ENCODE measurements around the gene MAP7D2.

MAP7D2 gene

DNA sequence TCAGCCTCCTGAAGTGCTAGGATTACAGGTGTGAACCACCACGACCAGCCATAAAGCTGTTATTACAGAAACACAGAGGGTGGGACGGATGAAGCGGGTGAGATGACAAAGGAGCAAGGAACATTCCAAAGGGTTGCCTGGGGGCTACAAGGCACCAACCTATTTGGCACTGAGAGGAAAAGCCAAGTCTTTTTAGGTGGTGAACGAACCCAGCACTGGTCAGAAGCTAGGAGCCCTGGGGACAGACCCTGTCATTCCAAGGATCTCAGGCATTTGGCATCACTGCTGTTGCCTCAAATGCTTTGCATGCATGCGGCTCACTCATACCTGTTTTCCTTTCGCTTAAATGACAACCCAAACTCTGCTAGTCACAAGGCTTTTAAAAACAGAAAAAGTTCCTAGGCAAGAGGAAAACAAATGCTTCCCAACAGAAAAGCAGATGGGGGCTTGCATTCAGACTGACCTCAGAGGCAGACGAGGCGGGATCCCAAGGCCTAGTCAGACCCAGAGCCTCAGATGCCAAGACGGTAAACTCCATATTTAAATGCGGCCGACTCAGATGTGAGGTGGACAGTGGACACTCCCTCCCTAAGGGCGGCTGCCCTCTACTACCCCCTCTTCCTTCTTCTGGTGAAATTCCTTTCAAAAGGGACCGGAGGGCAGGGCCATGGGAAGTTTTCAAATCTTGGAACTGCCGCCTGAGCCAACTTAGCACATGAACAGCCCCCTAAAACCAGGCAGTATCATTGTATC is 4.5 kb downstream of the MAP7D2 start:
- no peak for DNase-seq (ENCODE audit: low read depth)

DNA sequence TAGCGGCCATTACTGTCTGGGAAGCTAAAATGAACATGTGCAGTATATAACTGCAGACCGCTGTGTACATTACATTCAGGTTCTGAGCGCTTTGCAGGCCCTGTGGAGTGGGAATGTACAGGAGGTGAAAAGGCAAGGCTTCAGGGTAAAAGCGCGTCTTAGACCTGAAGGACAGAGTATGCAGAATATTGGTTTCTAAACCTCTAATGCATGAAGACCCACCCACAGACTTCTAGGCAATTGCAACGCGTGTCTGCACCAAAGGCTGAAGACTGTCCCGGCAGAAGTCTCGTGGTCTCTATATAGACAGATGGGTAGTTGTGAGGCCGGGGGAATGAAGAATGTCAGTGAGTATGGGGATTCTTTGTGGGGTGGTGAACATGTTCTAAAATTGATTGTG is 5.4 kb downstream of the MAP7D2 start:
- no peak for DNase-seq (ENCODE audit: low read depth)

DNA sequence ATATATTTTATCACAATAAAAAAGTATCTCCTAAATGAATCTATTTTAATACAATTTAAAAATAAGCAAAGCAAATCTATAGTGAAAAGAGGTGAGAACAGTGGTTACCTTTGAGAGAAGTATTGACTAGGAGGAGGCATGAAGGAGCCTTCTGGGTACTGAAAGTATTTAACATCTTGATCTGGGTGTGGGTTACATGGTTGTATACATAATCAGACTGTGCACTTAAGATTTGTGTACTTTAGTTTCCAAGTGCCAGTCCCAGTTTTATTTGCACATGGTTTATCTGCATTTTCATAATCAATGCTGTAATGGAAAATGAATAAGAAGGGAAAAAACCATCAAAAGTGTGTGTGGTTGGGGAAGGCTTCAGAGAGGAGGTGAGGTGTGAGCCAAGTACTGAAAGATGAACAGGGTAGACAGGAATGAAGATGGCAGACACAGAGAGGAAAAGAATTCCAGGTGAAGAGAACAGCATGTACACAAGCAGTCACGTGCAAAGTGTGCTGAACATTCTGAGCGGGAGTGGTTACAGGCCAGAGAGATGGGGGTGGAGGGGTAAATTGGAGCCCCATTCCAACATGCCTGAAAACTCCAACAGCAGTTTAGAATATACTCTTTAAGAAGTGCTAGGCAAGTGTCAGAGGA is 14.6 kb downstream of the MAP7D2 start:
- DNase-seq (ENCODE audit: low read depth) = no peak

DNA sequence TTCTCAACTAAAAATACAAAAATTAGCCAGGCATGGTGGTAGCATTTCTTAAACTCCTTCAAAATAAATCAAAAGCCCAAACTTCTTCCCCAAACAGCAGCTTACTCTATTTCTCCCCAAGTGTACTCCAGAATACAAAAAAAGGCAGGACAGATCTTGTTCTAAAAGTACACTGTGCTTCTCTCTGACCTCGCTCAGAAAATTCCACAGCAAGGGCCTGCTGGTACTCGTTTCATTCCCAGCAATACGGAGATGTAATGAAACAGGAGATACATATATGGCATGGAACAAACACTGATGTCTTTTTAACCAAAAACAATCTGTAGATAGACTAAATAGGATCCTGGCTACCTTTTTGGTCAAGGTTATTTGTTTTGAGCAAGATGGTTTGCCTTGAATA is 25.2 kb downstream of the MAP7D2 start:
- no peak for DNase-seq (ENCODE audit: low read depth)

DNA sequence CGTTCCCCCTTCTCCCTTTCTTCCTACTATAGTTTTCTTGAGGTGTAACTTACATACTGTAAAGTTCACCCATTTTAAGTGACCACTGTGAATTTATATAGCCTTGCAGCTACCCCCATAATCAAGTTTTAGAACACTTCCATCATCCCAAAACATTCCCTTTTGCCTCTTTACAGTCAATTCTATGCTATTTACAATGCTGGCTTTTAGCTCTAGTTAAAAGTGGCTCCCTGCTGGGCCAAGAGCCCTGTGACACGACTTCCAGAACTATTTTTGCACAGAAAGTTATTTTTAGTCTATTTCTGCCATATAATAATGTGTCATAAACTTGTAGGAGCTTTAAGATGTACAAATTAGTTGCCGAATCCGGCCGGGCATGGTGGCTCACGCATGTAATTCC is 26.9 kb downstream of the MAP7D2 start:
- DNase-seq (ENCODE audit: low read depth) = no peak

DNA sequence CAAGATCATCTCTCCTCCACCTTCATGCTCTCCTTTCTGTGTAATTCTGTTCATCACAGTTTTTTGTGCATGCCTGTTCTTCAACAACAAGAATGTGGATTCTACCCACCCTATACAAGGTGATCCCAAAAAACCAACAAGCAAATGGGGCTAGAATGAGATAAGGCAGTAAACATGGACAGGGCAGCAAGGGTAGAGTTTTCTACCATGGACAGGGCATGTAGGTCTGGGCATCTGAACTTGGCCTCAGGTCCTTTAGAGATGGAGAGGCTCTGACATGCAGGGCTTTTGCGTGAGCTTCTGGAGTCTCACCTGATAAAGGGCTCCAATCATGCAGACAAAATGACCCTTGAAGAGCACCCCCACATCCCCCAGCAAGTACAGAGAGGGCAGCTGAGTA is 36.4 kb downstream of the MAP7D2 start:
- no peak for DNase-seq (ENCODE audit: low read depth)

DNA sequence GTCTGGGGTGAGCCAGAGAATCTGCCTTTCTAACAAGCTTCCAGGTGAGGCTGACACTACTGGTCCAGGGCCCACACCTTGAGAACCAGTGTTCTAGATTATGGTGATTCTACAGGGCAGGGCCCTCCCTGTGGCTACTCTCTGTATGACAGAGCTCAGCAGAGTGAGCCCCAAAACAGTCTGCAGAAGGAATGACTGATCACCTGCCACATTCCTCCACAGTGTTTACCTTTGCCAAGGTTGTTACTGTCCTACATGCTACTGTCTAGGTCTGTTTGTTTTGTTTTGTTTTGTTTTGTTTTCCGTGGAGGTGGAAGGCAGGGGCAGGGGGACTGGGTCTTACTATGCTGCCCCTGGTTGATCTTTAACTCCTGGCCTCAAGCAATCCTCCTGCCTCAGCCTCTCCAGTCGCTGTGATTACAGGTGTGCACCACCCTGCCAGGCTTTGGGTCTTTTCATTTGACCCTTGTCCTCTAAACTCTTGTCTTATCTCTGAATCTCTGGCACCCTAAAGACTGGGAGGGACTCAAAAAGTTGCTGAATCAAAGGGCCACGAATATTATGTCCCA is 45.1 kb downstream of the MAP7D2 start:
- DNase-seq (ENCODE audit: low read depth) = no peak

DNA sequence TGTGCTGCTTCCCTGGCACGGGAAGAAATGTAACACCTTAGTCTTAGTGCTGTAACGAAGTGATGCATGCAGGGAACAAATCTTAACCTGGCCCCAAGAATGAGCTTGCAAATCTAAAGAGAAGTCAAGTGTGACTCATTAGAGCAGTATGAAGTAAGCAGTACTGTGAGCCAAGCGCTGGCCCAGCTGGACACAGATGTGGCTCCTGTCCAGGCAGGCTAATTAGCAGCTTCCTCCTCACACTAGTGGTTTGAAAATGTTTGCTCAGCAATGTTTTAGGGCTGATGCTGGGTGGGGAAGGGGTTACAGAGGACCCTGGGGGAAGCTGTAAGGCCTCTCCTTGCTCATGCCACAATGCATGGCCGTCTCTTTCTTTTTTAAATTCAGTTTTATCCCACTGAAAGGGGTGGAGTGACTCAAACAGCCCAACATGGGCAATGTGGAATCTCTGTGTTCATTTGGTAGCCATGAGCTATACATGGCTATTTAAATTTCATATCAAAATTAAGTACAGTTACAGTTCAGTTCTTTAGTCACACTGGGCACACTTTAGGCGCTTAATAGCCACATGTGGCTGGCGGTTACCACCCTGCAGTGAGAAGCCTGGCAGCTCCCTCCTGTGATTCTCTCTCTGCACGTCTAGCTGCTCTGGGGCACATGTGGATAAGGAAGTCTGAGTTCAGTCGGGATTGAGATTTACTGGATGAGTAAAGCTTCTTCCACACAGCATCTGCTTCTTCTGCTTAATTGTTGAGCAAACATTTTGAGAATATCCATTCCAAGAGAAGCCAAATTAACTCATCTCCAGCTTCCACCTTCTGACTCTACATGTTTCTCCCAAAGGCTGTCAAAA is 48.8 kb downstream of the MAP7D2 start:
- DNase-seq (ENCODE audit: low read depth) = peak; percentile 65

DNA sequence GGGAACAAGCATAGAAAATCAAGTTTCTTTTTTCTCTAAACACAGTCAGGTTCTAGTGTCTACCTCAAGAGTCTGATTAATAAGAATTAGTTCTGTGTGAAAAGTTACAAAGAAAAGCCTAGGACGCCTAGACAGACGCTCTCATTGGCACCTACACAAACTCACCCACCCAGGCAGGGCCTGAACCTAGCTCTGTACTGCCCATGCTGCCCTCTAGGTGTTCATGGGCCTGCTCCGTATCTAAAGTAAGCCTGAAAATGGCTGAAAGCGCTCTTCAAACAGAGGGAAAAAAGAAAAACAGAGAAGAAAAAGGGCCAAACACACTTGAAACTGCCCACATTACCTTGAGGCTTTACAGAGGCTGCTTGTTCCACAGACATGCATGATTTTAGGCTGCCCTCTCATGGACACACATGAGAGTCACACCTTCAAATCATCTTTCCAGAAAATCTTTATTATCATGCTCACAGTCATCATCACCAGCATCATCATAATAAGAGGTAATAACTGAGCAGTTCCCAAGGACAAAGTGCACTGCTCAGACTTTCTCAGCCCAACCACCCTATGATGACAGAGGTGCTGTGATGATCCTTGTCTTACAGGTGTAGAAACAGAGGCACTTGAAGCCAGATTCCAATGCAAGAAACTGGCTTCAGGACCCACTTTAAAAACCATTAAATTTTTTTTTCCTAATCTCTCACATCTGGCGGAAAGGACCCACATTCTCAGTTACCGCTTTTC is 49.6 kb downstream of the MAP7D2 start:
- DNase-seq (ENCODE audit: low read depth) = peak; percentile 31

DNA sequence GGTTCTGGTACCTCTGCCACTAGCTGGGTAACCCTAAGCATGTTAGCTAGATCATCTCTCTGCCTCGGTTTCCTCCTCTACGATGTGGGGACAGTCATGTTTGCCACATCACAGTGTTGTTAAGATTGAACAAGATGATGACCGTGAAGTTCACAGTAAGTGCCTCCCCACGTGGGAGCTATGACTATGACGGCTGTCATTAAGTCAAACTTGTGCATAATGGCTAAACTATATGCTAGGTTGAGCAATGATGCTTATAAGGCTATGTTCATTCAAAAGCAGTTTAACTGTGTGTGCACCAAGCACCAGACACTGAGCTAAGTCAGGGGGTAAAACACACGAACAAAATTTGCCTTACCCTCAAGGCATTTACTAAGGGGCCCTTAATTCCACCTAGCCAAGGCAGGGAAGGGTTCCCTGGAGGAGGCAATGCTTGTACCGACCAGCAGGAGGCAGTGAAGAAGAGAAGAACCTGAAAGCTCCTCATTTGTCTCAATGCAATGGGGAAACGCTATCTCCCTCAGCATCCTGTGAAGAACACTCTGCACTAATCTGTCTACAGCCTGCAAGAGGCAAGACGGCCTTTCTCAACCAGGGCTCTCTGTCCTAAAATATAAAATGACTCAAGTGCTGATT is 52.9 kb downstream of the MAP7D2 start:
- no peak for DNase-seq (ENCODE audit: low read depth)

DNA sequence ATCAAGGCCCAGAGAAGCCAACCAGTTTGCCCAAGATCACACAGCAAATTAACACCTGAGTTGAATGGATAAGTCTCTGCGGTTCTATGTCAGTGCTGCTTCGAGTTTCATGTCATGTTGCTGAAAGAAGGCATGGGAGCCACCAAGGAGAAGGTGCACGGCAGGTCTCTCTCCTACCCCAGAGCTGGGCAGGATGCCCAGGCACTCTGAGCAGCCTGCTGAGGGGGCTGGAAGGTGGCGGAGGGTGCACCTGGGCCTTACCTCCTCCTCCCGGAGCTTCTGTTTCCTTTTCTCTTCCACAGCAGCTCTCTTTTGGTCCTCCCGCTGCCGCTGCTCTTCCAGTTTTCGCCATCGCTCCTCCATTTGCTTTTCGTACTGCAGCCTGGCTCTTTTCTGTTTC is 53.6 kb downstream of the MAP7D2 start:
- no peak for DNase-seq (ENCODE audit: low read depth)

DNA sequence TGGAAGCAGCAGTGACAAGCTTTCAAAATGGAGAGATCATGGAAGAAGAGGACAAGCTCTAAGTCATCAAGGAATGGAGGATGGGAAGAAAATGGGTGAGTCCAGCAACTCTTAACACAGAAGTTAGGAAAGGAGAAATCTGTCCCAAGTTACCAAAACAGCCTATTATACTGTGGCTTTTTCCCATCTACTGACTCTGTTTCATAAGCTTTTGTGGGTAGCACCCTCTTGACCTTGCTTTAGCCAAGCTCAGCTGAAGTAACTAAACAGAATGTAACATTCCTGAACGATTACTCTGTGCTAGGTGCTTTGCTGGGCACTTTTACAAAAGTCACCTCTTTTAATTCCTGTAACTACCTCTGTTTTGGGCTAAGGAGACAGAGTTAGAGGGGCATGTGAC is 54.9 kb downstream of the MAP7D2 start:
- DNase-seq (ENCODE audit: low read depth) = peak; percentile 41

DNA sequence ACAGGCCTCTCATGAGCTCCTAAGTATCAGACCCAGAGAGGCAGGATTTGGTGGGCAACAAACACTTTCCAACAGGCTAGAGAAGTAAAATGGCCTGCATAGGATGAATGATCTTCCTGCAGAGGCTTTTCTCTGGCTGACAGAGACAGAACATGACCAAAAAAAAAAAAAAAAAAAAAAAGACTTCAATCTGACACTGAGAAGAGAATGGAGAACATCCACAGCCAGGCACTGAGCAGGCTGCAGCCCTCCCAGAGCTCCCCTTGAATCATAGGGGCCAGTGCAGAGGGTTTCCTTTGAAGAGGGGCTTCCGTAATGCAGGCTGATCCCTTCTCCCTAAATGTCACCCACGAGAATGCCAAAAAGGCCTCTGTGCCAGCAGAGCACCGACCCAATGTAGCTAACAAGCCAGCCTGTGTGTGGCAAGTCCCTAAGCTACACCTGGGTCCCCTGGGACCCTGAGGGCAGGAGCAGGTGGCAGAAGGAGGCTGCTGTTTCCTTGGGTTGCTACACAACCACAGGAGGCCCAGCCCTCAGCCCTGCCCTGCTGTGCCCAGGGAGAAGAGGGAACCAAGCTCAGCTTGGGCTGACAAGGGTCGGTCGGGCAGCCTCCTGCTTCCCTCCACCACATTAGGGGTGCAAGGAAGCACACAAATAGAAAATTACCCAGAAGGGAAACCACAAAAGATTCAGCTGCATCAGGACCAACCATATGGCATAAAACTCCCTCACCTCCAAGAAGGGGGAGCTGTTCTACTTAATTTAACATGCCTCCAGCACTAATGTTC is 55.6 kb downstream of the MAP7D2 start:
- no peak for DNase-seq (ENCODE audit: low read depth)

DNA sequence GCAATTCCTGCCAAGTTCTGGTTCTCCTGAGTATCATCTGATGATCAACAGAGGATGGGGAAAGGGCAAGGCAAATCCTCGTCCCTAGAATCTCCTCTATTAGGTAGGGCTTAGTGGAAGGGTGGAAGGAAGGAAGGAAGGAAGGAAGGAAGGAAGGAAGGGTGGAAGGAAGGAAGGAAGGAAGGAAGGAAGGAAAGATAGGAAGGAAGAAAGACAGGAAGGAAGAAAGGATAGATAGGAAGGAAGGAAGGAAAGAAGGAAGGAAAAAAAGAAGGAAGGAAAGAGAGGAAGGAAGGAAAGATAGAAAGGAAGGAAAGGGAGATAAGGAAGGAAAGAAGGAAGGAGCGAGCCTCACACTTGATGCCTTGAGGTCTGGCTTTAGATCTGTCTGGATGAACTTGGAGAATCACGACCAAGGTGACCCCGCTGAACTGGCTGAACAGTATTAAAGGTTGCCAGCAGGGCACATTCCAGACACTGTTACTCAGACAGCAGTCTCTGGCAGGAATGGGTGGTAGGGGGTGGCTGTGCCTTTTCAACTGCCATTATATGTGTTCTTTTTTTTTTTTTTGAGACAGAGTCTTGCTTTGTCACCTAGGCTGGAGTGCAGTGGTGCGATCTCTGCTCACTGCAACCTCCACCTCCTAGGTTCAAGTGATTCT is 57.1 kb downstream of the MAP7D2 start:
- DNase-seq (ENCODE audit: low read depth) = no peak

DNA sequence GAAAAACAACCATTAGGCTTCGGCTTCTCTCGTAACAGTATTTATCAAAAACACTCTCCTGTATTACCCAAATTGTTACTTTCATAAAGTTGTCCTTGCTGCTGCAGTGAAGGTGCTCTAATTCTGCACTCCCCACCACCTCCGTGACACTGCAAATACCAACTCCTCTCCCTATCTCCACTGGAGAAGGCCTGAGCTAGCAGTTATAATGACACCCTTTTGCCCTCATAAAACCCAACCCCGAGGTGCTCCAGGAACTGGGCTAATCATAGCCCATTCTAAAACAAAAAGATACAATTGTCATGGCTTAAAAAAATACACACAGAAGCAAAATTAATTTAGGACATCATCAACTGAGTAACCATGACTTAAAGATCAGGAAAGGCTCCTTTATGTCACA is 59.2 kb downstream of the MAP7D2 start:
- no peak for DNase-seq (ENCODE audit: low read depth)

DNA sequence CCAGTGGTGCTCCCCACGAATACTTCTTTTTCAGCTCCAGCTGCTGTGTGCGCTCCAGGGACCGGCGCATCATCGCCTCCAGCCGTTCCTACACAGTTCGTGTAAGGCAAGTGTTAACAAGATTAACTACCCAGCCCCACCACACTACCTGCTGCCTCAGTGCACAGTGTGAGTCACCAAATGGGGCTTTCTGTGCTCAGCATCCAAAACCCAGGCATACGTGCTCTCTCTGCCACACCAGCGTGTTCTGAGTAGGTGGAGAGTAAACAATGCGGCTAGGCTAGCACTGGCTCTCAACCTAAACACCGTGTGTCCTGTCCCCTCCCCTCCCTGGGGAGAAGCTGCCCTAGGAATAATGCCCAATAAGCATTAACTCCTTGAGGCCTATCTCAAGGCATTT is 60.0 kb downstream of the MAP7D2 start:
- no peak for DNase-seq (ENCODE audit: low read depth)

DNA sequence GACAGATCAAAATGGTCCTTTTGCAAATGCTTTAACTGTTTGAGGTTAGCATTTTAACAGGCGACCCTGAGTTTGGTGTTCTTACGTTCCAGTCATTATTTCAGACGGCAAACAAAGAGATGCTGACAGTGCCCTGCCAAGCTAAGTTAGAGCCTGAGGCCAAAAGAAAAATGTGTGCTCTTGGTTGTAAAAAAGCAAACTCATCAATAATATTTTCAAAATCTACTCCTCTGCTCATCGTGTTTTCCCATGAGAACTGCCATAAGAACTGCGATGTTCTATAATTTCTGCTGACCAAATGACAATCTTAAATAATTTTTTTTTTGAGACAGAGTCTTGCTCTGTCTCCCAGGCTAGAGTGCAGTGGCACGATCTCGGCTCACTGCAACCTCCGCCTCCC is 63.2 kb downstream of the MAP7D2 start:
- DNase-seq (ENCODE audit: low read depth) = no peak

DNA sequence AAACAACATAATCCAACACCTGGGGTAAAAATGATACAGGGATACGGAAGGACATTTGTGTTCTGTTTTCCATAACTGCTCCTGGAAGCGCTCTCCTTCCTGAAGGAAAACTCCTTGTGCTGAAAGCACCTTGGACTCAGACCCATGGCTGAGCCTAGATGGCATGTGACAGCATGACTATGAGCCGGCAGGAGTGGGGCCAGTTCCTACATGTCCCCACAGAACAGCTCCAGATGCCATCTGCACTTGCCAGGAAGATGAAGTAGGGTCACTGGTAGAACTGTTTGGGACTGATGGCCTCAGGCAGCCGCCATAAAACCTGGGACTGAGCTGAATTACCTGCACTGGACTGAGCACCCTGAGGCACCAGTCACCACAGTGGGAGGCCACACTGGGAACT is 69.8 kb downstream of the MAP7D2 start:
- no peak for DNase-seq (ENCODE audit: low read depth)

DNA sequence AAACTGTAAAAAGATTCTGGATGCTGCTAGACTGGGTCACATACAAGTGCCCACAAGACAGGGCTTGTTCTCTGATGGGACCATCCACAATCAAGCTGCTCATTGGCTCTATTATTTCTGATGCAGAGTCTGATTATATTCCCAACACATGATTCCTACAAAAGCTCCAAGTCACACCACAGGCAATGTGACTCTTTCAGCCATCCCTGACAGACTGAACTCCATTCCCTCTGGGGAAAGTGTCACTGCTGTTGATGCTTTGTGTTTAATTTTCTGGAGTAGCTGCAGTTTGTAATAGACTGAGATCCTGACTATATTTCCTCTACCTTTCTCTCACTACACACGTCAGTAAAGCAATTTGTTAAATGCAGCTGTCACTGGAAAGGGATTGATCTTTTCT is 70.5 kb downstream of the MAP7D2 start:
- DNase-seq (ENCODE audit: low read depth) = no peak

DNA sequence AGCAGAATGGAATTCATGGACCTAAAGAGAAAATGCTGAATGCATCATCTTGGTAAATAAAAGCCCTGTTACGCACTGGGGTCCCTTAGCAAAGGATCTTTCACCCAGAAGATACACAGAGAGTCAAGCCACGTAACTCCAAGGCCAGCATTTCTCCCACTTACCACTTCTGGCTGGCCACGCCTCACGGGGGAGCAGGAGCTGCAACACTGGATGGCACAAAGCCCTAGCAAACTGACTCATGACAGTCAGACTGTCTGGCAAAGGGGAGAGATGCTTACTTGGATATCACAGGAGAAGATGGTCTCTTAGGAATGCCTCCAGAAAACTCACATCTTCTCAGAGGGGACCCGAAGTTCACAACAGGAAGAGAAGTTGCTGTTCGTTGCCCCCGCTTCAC is 74.5 kb downstream of the MAP7D2 start:
- no peak for DNase-seq (ENCODE audit: low read depth)
